Keratinocyte (primary cell): ENCODE data around the gene P3R3URF. TPM values are rescaled to one million over a fixed set of nuclear protein-coding genes. Genes with fewer than 3 reads are reported as not detected.

Experiments
- DNase-seq: peaks from one replicate; pipeline ENCODE4 v3.0.0-alpha.2; 2011; ENCODE audit warnings: low read depth, missing footprints, low spot score
- FAIRE-seq: peaks from 2 replicates; lab custom pipeline; 2011; peaks lifted over from hg19 to GRCh38; lab: Jason Lieb, UNC
- H2AFZ ChIP-seq: 2 replicates; pipeline ENCODE4 v1.6.0; 2012; ENCODE audit warnings: low read length, control low read depth, inconsistent platforms; ENCODE audit not compliant: control insufficient read depth
- H3K27ac ChIP-seq: 2 replicates; pipeline ENCODE4 v1.5.1; 2011; ENCODE audit warnings: low read length; ENCODE audit not compliant: control insufficient read depth, insufficient read depth
- H3K27me3 ChIP-seq: 3 replicates; pipeline ENCODE4 v1.6.0; 2011; ENCODE audit warnings: low read length; ENCODE audit not compliant: control insufficient read depth, insufficient read depth; ENCODE audit errors: extremely low read depth
- H3K36me3 ChIP-seq, 2 experiments: 2 replicates in 1 of 2; 3 replicates in 1 of 2; pipeline ENCODE4 v1.5.1; 2011; ENCODE audit warnings: low read length in 2 of 2, mild to moderate bottlenecking in 1 of 2; ENCODE audit not compliant: control insufficient read depth in 2 of 2, insufficient read depth in 2 of 2; ENCODE audit errors: extremely low read depth in 1 of 2
- H3K4me1 ChIP-seq: 3 replicates; pipeline ENCODE4 v1.5.1; 2011; ENCODE audit warnings: low read length; ENCODE audit not compliant: control insufficient read depth, insufficient read depth; ENCODE audit errors: extremely low read depth
- H3K4me2 ChIP-seq: 3 replicates; pipeline ENCODE4 v1.6.0; 2011; ENCODE audit warnings: low read depth, low read length; ENCODE audit not compliant: control insufficient read depth, insufficient read depth; ENCODE audit errors: extremely low read depth
- H3K4me3 ChIP-seq, 3 experiments: fragments of 200-600 bp in 1 of 3; sonication (generic) in 1 of 3; 2 replicates in 2 of 3; 3 replicates in 1 of 3; pipeline ENCODE4 v1.5.1; 2011 to 2016; ENCODE audit warnings: low read length in 3 of 3, mild to moderate bottlenecking in 3 of 3, control low read depth in 2 of 3, inconsistent platforms in 1 of 3, low read depth in 1 of 3, mixed read lengths in 1 of 3, mixed run types in 1 of 3, moderate library complexity in 1 of 3; ENCODE audit not compliant: control insufficient read depth in 2 of 3, insufficient read depth in 2 of 3; ENCODE audit errors: extremely low read depth in 1 of 3
- H3K79me2 ChIP-seq: 2 replicates; pipeline ENCODE4 v1.6.0; 2012; ENCODE audit warnings: low read length; ENCODE audit not compliant: control insufficient read depth, insufficient read depth
- H3K9ac ChIP-seq: 3 replicates; pipeline ENCODE4 v1.6.0; 2011; ENCODE audit warnings: low read length; ENCODE audit not compliant: control insufficient read depth, insufficient read depth; ENCODE audit errors: extremely low read depth
- H3K9me1 ChIP-seq: 3 replicates; pipeline ENCODE4 v1.6.0; 2011; ENCODE audit warnings: low read length; ENCODE audit not compliant: control insufficient read depth, insufficient read depth; ENCODE audit errors: extremely low read depth
- H3K9me3 ChIP-seq: 2 replicates; pipeline ENCODE4 v1.5.1; 2012; ENCODE audit warnings: low read depth, low read length; ENCODE audit not compliant: control insufficient read depth
- H4K20me1 ChIP-seq: 3 replicates; pipeline ENCODE4 v1.6.0; 2011; ENCODE audit warnings: low read length; ENCODE audit not compliant: control insufficient read depth, insufficient read depth; ENCODE audit errors: extremely low read depth
- CTCF ChIP-seq, 3 experiments: IDR thresholded peaks in 1 of 3; conservative IDR thresholded peaks in 1 of 3; optimal IDR thresholded peaks in 1 of 3; 2 replicates in 2 of 3; 3 replicates in 1 of 3; pipeline versions ENCODE3 to v1.5.1; 2011; ENCODE audit warnings: low read length in 3 of 3, mild to moderate bottlenecking in 3 of 3, moderate library complexity in 2 of 3, control low read depth in 1 of 3, inconsistent platforms in 1 of 3; ENCODE audit not compliant: insufficient read depth in 2 of 3; ENCODE audit errors: extremely low read depth in 1 of 3
- EZH2 ChIP-seq: IDR thresholded peaks from one replicate; pipeline ENCODE4 v1.6.1; 2012; ENCODE audit warnings: inconsistent platforms, mild to moderate bottlenecking, low read length, moderate library complexity
- dilution Hi-C: fragments of 300-500 bp; cut with MboI; formaldehyde crosslinking; loops from one replicate; pipeline ENCODE4 v1.7.0; 2020; ENCODE audit warnings: low sequenced_read_pairs; ENCODE audit not compliant: extremely low pct_ligation_motif_present
- polyA plus RNA-seq, 5 experiments: library from polyadenylated mRNA; depleted of rRNA in 3 of 5; stranded (reverse) in 3 of 5; stranded (forward) in 1 of 5; unstranded in 1 of 5; fragments of >200 nt; gene quantifications; 1 replicate in 1 of 5; 2 replicates in 3 of 5; 3 replicates in 1 of 5; pipeline versions ENCODE4 v1.2.1 to v1.2.3, GENCODE V29; 2011 to 2012; ENCODE audit warnings: missing spikeins in 2 of 5, low read depth in 1 of 5, low replicate concordance in 1 of 5

Gene P3R3URF
- polyA plus RNA-seq, 1 donor (not counting 4 experiments of a cell fraction or from before 2014, with no cell fraction given): not detected

DNA sequence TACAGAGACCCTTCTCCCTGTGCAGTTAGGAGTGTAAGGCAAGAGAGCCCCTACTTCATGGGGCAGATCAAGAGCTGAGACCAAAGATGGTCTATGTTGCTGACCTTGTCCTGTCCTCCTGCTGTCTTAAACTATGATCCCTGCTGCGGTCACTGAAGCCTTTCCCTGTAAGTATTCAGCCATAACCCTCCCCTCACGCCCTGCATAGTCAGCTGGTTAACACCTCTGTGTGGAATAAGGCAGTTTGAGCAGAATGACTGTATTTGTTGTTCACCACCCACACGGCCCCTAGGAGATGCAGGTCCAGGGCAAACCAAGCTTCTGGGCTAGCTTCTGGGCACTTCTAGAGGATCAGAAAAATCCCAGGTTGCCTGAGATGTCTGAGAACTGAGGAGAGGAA, 1.0 kb downstream of the P3R3URF start:
- peaks cover 32% of the 10 kb centered on the region for H3K4me1 ChIP-seq

DNA sequence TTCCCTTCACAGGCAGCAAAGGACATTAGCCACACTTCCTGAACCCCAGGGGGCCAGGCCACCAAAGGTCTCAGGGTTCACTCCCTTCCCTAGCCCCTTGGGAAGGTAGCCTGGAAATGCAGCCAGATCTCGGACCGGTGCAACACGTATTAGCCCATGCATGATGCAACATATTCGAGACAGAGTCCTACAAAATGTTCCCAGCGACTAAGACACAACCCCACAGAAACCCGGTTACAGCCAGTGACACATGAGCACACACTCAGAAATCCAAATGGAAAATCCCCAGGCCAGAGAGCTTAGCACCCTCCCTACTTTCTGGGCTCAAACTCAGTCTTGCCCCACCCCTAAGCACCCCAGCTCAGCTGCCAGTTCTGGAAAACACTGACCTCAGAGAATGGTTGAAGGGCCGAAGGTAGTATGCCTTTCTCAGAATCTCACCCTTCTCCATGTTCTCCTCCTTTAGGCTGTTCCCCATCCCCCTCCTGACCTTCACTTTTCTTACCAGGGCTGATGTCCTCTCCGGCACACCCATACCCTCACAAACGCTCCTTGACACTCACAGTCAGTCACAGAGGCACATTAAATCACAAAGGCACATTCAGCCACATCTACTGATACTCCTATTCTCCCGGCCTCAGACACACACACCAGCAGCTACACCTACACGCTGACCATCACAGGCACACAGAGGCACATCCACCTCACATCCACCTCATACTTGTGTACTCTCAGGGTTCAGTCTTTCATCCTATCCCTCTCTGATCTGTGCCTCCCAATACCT, 1.6 kb downstream of the P3R3URF start, which contains the start of gene TSPAN1:
TSS of gene TSPAN1 (plus strand) at position 640 of the 784 bp plus-strand sequence. CDS start 6,021 bp downstream, outside the sequence.
- no peak within 1 kb of the TSS for H2AFZ ChIP-seq
- no peak for TF ChIP-seq EZH2
- TF ChIP-seq CTCF (optimal IDR thresholded peaks at IDR 0.05 in 1 of 3, IDR thresholded peaks at IDR 0.05 in 1 of 3, conservative IDR thresholded peaks at IDR 0.05 in 1 of 3; ENCODE audit: extremely low read depth in 1 of 3, insufficient read depth in 2 of 3, low read length in 3 of 3): no peak
- H3K9me1 ChIP-seq: no peaks in the 10 kb centered on the region
- H3K36me3 ChIP-seq: no peaks in the 10 kb centered on the region
- dilution Hi-C loops: loop anchor here (25.0 kb wide), 1 partner anchor 137 kb away; no protein-coding TSS in a partner anchor
- no peaks in the 10 kb centered on the region for H3K9me3 ChIP-seq
- DNase-seq (no peak), FAIRE-seq (no peak)
- H4K20me1 ChIP-seq: no peaks in the 10 kb centered on the region
- no peak within 1 kb of the TSS for H3K27ac ChIP-seq
- peaks cover 26% of the 10 kb centered on the region for H3K4me1 ChIP-seq
- H3K4me3 ChIP-seq: no peak within 1 kb of the TSS
- no peaks in the 10 kb centered on the region for H3K27me3 ChIP-seq
- H3K4me2 ChIP-seq: peak within 1 kb of the TSS; percentile 25
- no peak within 1 kb of the TSS for H3K9ac ChIP-seq
- no peaks in the 10 kb centered on the region for H3K79me2 ChIP-seq

More for the DNA sequence above, 1.0 kb downstream of the P3R3URF start:
- no peaks in the 10 kb centered on the region for H4K20me1 ChIP-seq
- dilution Hi-C loops: loop anchor here (25.0 kb wide), 1 partner anchor 138 kb away; no protein-coding TSS in a partner anchor
- no peak for DNase-seq
- no peak overlapping the region for H3K27ac ChIP-seq
- FAIRE-seq: no peak
- H3K9ac ChIP-seq: no peak overlapping the region
- H3K79me2 ChIP-seq: no peaks in the 10 kb centered on the region
- no peaks in the 10 kb centered on the region for H3K36me3 ChIP-seq
- H3K4me2 ChIP-seq: no peak overlapping the region
- no peaks in the 10 kb centered on the region for H3K9me1 ChIP-seq
- no peaks in the 10 kb centered on the region for H3K27me3 ChIP-seq
- TF ChIP-seq CTCF (optimal IDR thresholded peaks at IDR 0.05 in 1 of 3, IDR thresholded peaks at IDR 0.05 in 1 of 3, conservative IDR thresholded peaks at IDR 0.05 in 1 of 3; ENCODE audit: extremely low read depth in 1 of 3, insufficient read depth in 2 of 3, low read length in 3 of 3): no peak
- no peak for TF ChIP-seq EZH2
- no peaks in the 10 kb centered on the region for H3K9me3 ChIP-seq
- no peak overlapping the region for H3K4me3 ChIP-seq
- H2AFZ ChIP-seq: no peak overlapping the region
